A673 (cell line): Measurements from ENCODE around the gene CBX2. TPM values are rescaled to one million over a fixed set of nuclear protein-coding genes. Genes with fewer than 3 reads are reported as not detected.

ENCODE experiments used
- BruUV-seq: library from RNA; stranded (reverse); fragments of 400-500 nt; replicated peaks from 2 replicates; lab custom pipeline; 2021; lab: Mats Ljungman, UMichigan
- CTCF ChIA-PET: fragments of 300-600 bp; sonication (Branson Sonifier 250); formaldehyde crosslinking; loops from one replicate; lab custom pipeline; 2022; ENCODE audit warnings: antibody characterized with exemption; lab: Charles Lee
- POLR2A ChIA-PET: fragments of 300-600 bp; sonication (Branson Sonifier 250); formaldehyde crosslinking; loops from one replicate; lab custom pipeline; 2022; ENCODE audit warnings: antibody characterized with exemption; ENCODE audit not compliant: low non-redundant PET; lab: Charles Lee
- DNase-seq: peaks from one replicate; pipeline ENCODE4 v3.0.0-alpha.2; 2015; ENCODE audit warnings: low spot score
- H3K27ac ChIP-seq: fragments of 200-600 bp; sonication (generic); 2 replicates; pipeline ENCODE4 v1.5.1; 2016; ENCODE audit warnings: mixed run types, low read depth, mild to moderate bottlenecking, mixed read lengths, antibody characterized with exemption, low read length; ENCODE audit not compliant: poor library complexity, severe bottlenecking
- H3K27me3 ChIP-seq: fragments of 200-600 bp; sonication (generic); replicated peaks from 2 replicates; pipeline ENCODE4 v1.6.1; 2017; ENCODE audit warnings: mixed run types, low read depth, mild to moderate bottlenecking, mixed read lengths, antibody characterized with exemption, low read length; ENCODE audit not compliant: insufficient read depth, poor library complexity
- H3K36me3 ChIP-seq: fragments of 200-600 bp; sonication (generic); 2 replicates; pipeline ENCODE4 v1.6.1; 2016; ENCODE audit warnings: mixed run types, mild to moderate bottlenecking, mixed read lengths, antibody characterized with exemption, low read length; ENCODE audit not compliant: insufficient read depth, poor library complexity, severe bottlenecking
- H3K4me1 ChIP-seq: fragments of 200-600 bp; sonication (generic); 2 replicates; pipeline ENCODE4 v1.6.1; 2017; ENCODE audit warnings: mixed run types, mild to moderate bottlenecking, mixed read lengths, antibody characterized with exemption, low read length; ENCODE audit not compliant: insufficient read depth, poor library complexity, severe bottlenecking
- H3K4me3 ChIP-seq: fragments of 200-600 bp; sonication (generic); 2 replicates; pipeline ENCODE4 v1.5.1; 2016; ENCODE audit warnings: low read depth, mixed run types, mild to moderate bottlenecking, mixed read lengths, low read length; ENCODE audit not compliant: poor library complexity, severe bottlenecking
- H3K9me3 ChIP-seq: fragments of 200-600 bp; sonication (generic); 2 replicates; pipeline ENCODE4 v1.6.1; 2016; ENCODE audit warnings: mixed run types, low read depth, mild to moderate bottlenecking, mixed read lengths, antibody characterized with exemption, low read length; ENCODE audit not compliant: poor library complexity, severe bottlenecking
- CTCF ChIP-seq: fragments of 300-800, 200-600 bp; sonication (generic); conservative IDR thresholded peaks from 2 replicates; pipeline ENCODE4 v1.5.1; 2017; ENCODE audit warnings: low read depth, mild to moderate bottlenecking, antibody characterized with exemption, low read length, moderate library complexity, mixed read lengths
- EZH2 ChIP-seq: fragments of 200-600 bp; sonication (generic); IDR thresholded peaks from 2 replicates; pipeline ENCODE4 v1.6.1; 2017; ENCODE audit warnings: borderline replicate concordance, low read depth, mild to moderate bottlenecking, mixed read lengths, antibody characterized with exemption, low read length; ENCODE audit not compliant: poor library complexity, severe bottlenecking
- intact Hi-C: fragments of 100-400 bp; cut with micrococcal nuclease; formaldehyde crosslinking; loops from one replicate; pipeline ENCODE4 v1.10.0; 2022; ENCODE audit not compliant: unreplicated experiment
- total RNA-seq: library from RNA; stranded (reverse); gene quantifications from 2 replicates; pipeline ENCODE4 v1.2.3, GENCODE V29; 2021

CBX2 gene
- total RNA-seq, 1 experiment from 2014 or later: 59.5 TPM

- no TSS peak for BruUV-seq
- ChIA-PET CTCF (interaction anchor here (0.6 kb wide), 1 partner anchor 9 kb away, joined by 7 read pairs; no protein-coding TSS in a partner anchor), POLR2A (no interaction called here)
- Histone ChIP-seq H3K36me3 (no peaks in the 10 kb centered on the region), H3K4me1 (peaks cover 21% of the 10 kb centered on the region), H3K27me3 (peaks cover 14% of the 10 kb centered on the region), H3K27ac (no peak overlapping the region), H3K9me3 (no peaks in the 10 kb centered on the region), H3K4me3 (no peak overlapping the region)
- no peak for DNase-seq
- no peak for TF ChIP-seq CTCF
- no peak for TF ChIP-seq EZH2
- intact Hi-C loops: loop anchor here (5.0 to 10.0 kb wide), 2 partner anchors 92 to 179 kb away; partner anchors contain the start of gene CBX4
Measured at GRCh38 chr17:79742951-79743476, 34.9 kb upstream of the CBX2 start.

GRCh38 chr17:79743614-79744013 lies 34.3 kb upstream of the CBX2 start:
- no peak for DNase-seq
- CTCF ChIA-PET: no interaction called here
- Histone ChIP-seq H3K4me1 (peaks cover 21% of the 10 kb centered on the region), H3K27me3 (peaks cover 20% of the 10 kb centered on the region), H3K9me3 (no peaks in the 10 kb centered on the region), H3K36me3 (no peaks in the 10 kb centered on the region), H3K4me3 (no peak overlapping the region), H3K27ac (no peak overlapping the region)
- TF ChIP-seq CTCF: no peak
- TF ChIP-seq EZH2: no peak
- POLR2A ChIA-PET: interaction anchor here (0.6 kb wide), 1 partner anchor 1177 kb away, joined by 5 read pairs; no protein-coding TSS in a partner anchor
- intact Hi-C loops: loop anchor here (5.0 to 10.0 kb wide), 2 partner anchors 91 to 179 kb away; partner anchors contain the start of gene CBX4
- no TSS peak for BruUV-seq

- Histone ChIP-seq H3K9me3 (no peaks in the 10 kb centered on the region), H3K4me1 (peaks cover 33% of the 10 kb centered on the region), H3K27me3 (peaks cover 23% of the 10 kb centered on the region), H3K4me3 (no peak overlapping the region), H3K36me3 (no peaks in the 10 kb centered on the region), H3K27ac (no peak overlapping the region)
- no peak for TF ChIP-seq CTCF
- no peak for TF ChIP-seq EZH2
- BruUV-seq: no TSS peak
- DNase-seq: no peak
- intact Hi-C loops: loop anchor here (2.0 to 10.0 kb wide), 2 partner anchors 89 to 245 kb away; partner anchors contain the start of gene CBX4
- POLR2A ChIA-PET: no interaction called here
- CTCF ChIA-PET: interaction anchor here (0.6 to 1.5 kb wide), 8 partner anchors 12 to 225 kb away, joined by 3 to 10 read pairs (median 4); no protein-coding TSS in a partner anchor
Measured at GRCh38 chr17:79745641-79746105, 32.3 kb upstream of the CBX2 start.
